GM21447 (cell line): ENCODE data around the gene ATP8A2.
"Not testable (repeated sequence)": the region's sequence is repeated elsewhere in the genome, so short reads cannot be mapped to it uniquely, and the experiment has no call there.

Experiments
- ATAC-seq: cut with Tn5 transposase; IDR thresholded peaks from one replicate; pipeline ENCODE4 v1.9.1; 2021; ENCODE audit not compliant: unreplicated experiment

Gene ATP8A2

GRCh38 chr13:26053418-26053980, 681.7 kb downstream of the ATP8A2 start:
- no peak for ATAC-seq

- no peak for ATAC-seq
These were observed 683.1 kb downstream of the ATP8A2 start for GRCh38 chr13:26054896-26055295.

- no peak for ATAC-seq
These were observed 686.9 kb downstream of the ATP8A2 start for GRCh38 chr13:26058704-26059103.

- no peak for ATAC-seq
These were observed 688.6 kb downstream of the ATP8A2 start for GRCh38 chr13:26060357-26060756.

- ATAC-seq: no peak
These were observed 689.5 kb downstream of the ATP8A2 start for GRCh38 chr13:26061256-26061655.

- no peak for ATAC-seq
These were observed 690.2 kb downstream of the ATP8A2 start for GRCh38 chr13:26061947-26062346.

- no peak for ATAC-seq
These were observed 691.2 kb downstream of the ATP8A2 start for GRCh38 chr13:26062853-26063444.

- not testable (repeated sequence) for ATAC-seq
These were observed 694.7 kb downstream of the ATP8A2 start for GRCh38 chr13:26066492-26066891.

- no peak for ATAC-seq
These were observed 695.8 kb downstream of the ATP8A2 start for GRCh38 chr13:26067601-26068000.

- ATAC-seq: not testable (repeated sequence)
These were observed 696.6 kb downstream of the ATP8A2 start for GRCh38 chr13:26068372-26068771.

- not testable (repeated sequence) for ATAC-seq
These were observed 697.9 kb downstream of the ATP8A2 start for GRCh38 chr13:26069642-26070041.

- ATAC-seq: no peak
These were observed 699.9 kb downstream of the ATP8A2 start for GRCh38 chr13:26071691-26072090.

GRCh38 chr13:26072335-26072734, 700.6 kb downstream of the ATP8A2 start:
- not testable (repeated sequence) for ATAC-seq

GRCh38 chr13:26074706-26075105, 702.9 kb downstream of the ATP8A2 start:
- no peak for ATAC-seq
